SK-N-SH (cell line): Measurements from ENCODE around the gene CAMSAP1. TPM values are rescaled to one million over a fixed set of nuclear protein-coding genes. Genes with fewer than 3 reads are reported as not detected.

ENCODE experiments used
- CTCF ChIA-PET: fragments of 300-600, 350-600 bp; formaldehyde crosslinking; extraction: SDS; loops from one replicate; lab custom pipeline; 2021; lab: Yijun Ruan, JAX
- POLR2A ChIA-PET: fragments of 350-600 bp; sonication (Branson Sonifier 250); formaldehyde crosslinking; extraction: SDS; loops from one replicate; lab custom pipeline; 2020; ENCODE audit warnings: antibody characterized with exemption, inconsistent platforms; lab: Yijun Ruan, JAX
- DNase-seq: peaks from one replicate; pipeline ENCODE4 v3.0.0; 2012
- H2AFZ ChIP-seq: fragments of 200-600 bp; sonication (generic); 2 replicates; pipeline ENCODE4 v1.8.1; 2016; ENCODE audit warnings: antibody characterized with exemption, mild to moderate bottlenecking, low read depth
- H3F3A ChIP-seq: fragments of 200-600 bp; sonication (generic); replicated peaks from 2 replicates; pipeline ENCODE3; 2016; ENCODE audit warnings: antibody characterized with exemption, mild to moderate bottlenecking; ENCODE audit not compliant: insufficient read depth
- H3K27ac ChIP-seq, 2 experiments: fragments of 200-500 bp in 1 of 2; fragments of 200-600 bp in 1 of 2; sonication (Bioruptor generic) in 1 of 2; sonication (generic), shearing (Covaris generic) in 1 of 2; 2 replicates each; pipeline versions ENCODE4 v1.5.1 to v1.6.1; 2014 to 2016; ENCODE audit warnings: low read depth in 2 of 2, inconsistent platforms in 1 of 2, low read length in 1 of 2, mild to moderate bottlenecking in 1 of 2, mixed read lengths in 1 of 2
- H3K27me3 ChIP-seq: fragments of 200-600 bp; sonication (generic), shearing (Covaris generic); 2 replicates; pipeline ENCODE4 v1.6.1; 2016; ENCODE audit warnings: mixed run types; ENCODE audit not compliant: insufficient read depth
- H3K36me3 ChIP-seq, 2 experiments: fragments of 200-500 bp in 1 of 2; fragments of 200-600 bp in 1 of 2; sonication (Bioruptor generic) in 1 of 2; sonication (generic) in 1 of 2; replicated peaks in 1 of 2; 2 replicates each; pipeline versions ENCODE3 to v1.5.1; 2014 to 2016; ENCODE audit warnings: low read length in 1 of 2, mild to moderate bottlenecking in 1 of 2; ENCODE audit not compliant: insufficient read depth in 2 of 2, control insufficient read depth in 1 of 2
- H3K4me1 ChIP-seq, 2 experiments: fragments of 200-500 bp in 1 of 2; fragments of 200-600 bp in 1 of 2; sonication (Bioruptor generic) in 1 of 2; sonication (generic), shearing (Covaris generic) in 1 of 2; 2 replicates each; pipeline versions ENCODE4 v1.5.1 to v1.6.1; 2014 to 2016; ENCODE audit warnings: low read depth in 1 of 2, low read length in 1 of 2, mixed run types in 1 of 2; ENCODE audit not compliant: insufficient read depth in 2 of 2, control insufficient read depth in 1 of 2
- H3K4me2 ChIP-seq: fragments of 200-600 bp; sonication (generic), shearing (Covaris generic); 2 replicates; pipeline ENCODE4 v1.6.1; 2017; ENCODE audit warnings: mixed run types
- H3K4me3 ChIP-seq, 2 experiments: fragments of 200-500 bp in 1 of 2; fragments of 200-600 bp in 1 of 2; sonication (Bioruptor generic) in 1 of 2; sonication (generic), shearing (Covaris generic) in 1 of 2; 2 replicates each; pipeline versions ENCODE4 v1.5.1 to v1.8.1; 2014 to 2016; ENCODE audit warnings: low read depth in 2 of 2, inconsistent platforms in 1 of 2, low read length in 1 of 2, mild to moderate bottlenecking in 1 of 2, mixed read lengths in 1 of 2, moderate library complexity in 1 of 2
- H3K79me2 ChIP-seq: fragments of 200-600 bp; sonication (generic); 2 replicates; pipeline ENCODE4 v1.8.1; 2017; ENCODE audit warnings: mild to moderate bottlenecking; ENCODE audit not compliant: insufficient read depth
- H3K9ac ChIP-seq: fragments of 200-600 bp; sonication (generic); 2 replicates; pipeline ENCODE4 v1.6.1; 2017; ENCODE audit warnings: mixed run types
- H3K9me2 ChIP-seq: fragments of 200-600 bp; sonication (generic); 2 replicates; pipeline ENCODE4 v1.6.1; 2017; ENCODE audit warnings: mixed run types
- H3K9me3 ChIP-seq: fragments of 200-600 bp; sonication (generic); 2 replicates; pipeline ENCODE4 v1.6.1; 2017; ENCODE audit warnings: mixed run types, mild to moderate bottlenecking, moderate library complexity
- H4K20me1 ChIP-seq: fragments of 200-600 bp; sonication (generic); 2 replicates; pipeline ENCODE4 v1.6.1; 2017; ENCODE audit warnings: mild to moderate bottlenecking, mixed run types; ENCODE audit not compliant: insufficient read depth
- CHD2 ChIP-seq: fragments of 150-350 bp; IDR thresholded peaks from 2 replicates; pipeline ENCODE4 v1.6.1; 2018; ENCODE audit warnings: low read length; ENCODE audit not compliant: partially characterized antibody
- CTCF ChIP-seq: fragments of 200-600 bp; sonication (generic); IDR thresholded peaks from 2 replicates; pipeline ENCODE4 v1.6.1; 2017; ENCODE audit warnings: antibody characterized with exemption, mild to moderate bottlenecking, moderate library complexity
- ELF1 ChIP-seq: IDR thresholded peaks from 2 replicates; pipeline ENCODE4 v1.4.0; 2012
- FOSL2 ChIP-seq: IDR thresholded peaks from 2 replicates; pipeline ENCODE4 v1.4.0; 2012; ENCODE audit warnings: low read depth, mild to moderate bottlenecking, moderate library complexity, borderline replicate concordance
- GABPA ChIP-seq: IDR thresholded peaks from 2 replicates; pipeline ENCODE4 v1.4.0; 2012; ENCODE audit warnings: low read depth, mild to moderate bottlenecking
- IRF3 ChIP-seq: fragments of 150-350 bp; IDR thresholded peaks from 2 replicates; pipeline ENCODE4 v1.6.1; 2016; ENCODE audit warnings: mild to moderate bottlenecking, low read depth, low read length
- JUND ChIP-seq: IDR thresholded peaks from 2 replicates; pipeline ENCODE4 v1.4.0; 2012
- NRF1 ChIP-seq: IDR thresholded peaks from 2 replicates; pipeline ENCODE4 v1.6.1; 2012; ENCODE audit warnings: low read depth, mild to moderate bottlenecking, low read length
- PBX3 ChIP-seq: IDR thresholded peaks from 2 replicates; pipeline ENCODE4; 2012
- RAD21 ChIP-seq: IDR thresholded peaks from 2 replicates; pipeline ENCODE4 v1.6.1; 2012; ENCODE audit warnings: mild to moderate bottlenecking, low read length
- RCOR1 ChIP-seq: fragments of 150-350 bp; IDR thresholded peaks from 2 replicates; pipeline ENCODE4 v1.6.1; 2017; ENCODE audit warnings: antibody characterized with exemption, low read length
- REST ChIP-seq: IDR thresholded peaks from 2 replicates; pipeline ENCODE4 v1.6.1; 2012; ENCODE audit warnings: mild to moderate bottlenecking, low read depth, low read length, moderate library complexity
- RFX5 ChIP-seq: IDR thresholded peaks from 2 replicates; pipeline ENCODE4 v1.6.1; 2012; ENCODE audit warnings: mild to moderate bottlenecking, improper control_type of control experiment, low read length
- RXRA ChIP-seq: IDR thresholded peaks from 2 replicates; pipeline ENCODE4 v1.4.0; 2012; ENCODE audit warnings: low read depth, mild to moderate bottlenecking, borderline replicate concordance
- TAF1 ChIP-seq: IDR thresholded peaks from 2 replicates; pipeline ENCODE4 v1.6.1; 2012; ENCODE audit warnings: low read depth, mild to moderate bottlenecking, low read length, moderate library complexity, borderline replicate concordance
- TEAD4 ChIP-seq: IDR thresholded peaks from 2 replicates; pipeline ENCODE4 v1.4.0; 2012; ENCODE audit warnings: mild to moderate bottlenecking, borderline replicate concordance; ENCODE audit not compliant: insufficient read depth
- USF1 ChIP-seq: IDR thresholded peaks from 2 replicates; pipeline ENCODE4 v1.4.0; 2012; ENCODE audit warnings: low read depth, borderline replicate concordance
- YY1 ChIP-seq: IDR thresholded peaks from 2 replicates; pipeline ENCODE4 v1.4.0; 2012; ENCODE audit warnings: low read depth, mild to moderate bottlenecking
- ZBTB33 ChIP-seq: IDR thresholded peaks from 2 replicates; pipeline ENCODE4 v1.4.0; 2012; ENCODE audit warnings: low read depth, borderline replicate concordance
- WGBS: methylation state at CpG from one replicate; pipeline ENCODE4 v1.1.6; 2017; ENCODE audit warnings: low lambda C conversion rate; 5-methylcytosine and 5-hydroxymethylcytosine counted together
- polyA plus RNA-seq, 3 experiments: library from polyadenylated mRNA; depleted of rRNA; stranded (reverse); fragments of >200 nt; gene quantifications; 2 replicates each; pipeline ENCODE4 v1.2.3, GENCODE V29; 2012

Gene CAMSAP1
- polyA plus RNA-seq, 1 of the 3 experiments (the other 2 are of a cell fraction), result 8.9 TPM

- POLR2A ChIA-PET, result no interaction called here
- peaks cover 87% of the 10 kb centered on the region for H4K20me1 ChIP-seq
- no peaks in the 10 kb centered on the region for H3K27me3 ChIP-seq
- H3K36me3 ChIP-seq, result peaks cover 3 to 8% of the 10 kb centered on the region in 2 experiments
- no peak for DNase-seq
- H3K4me2 ChIP-seq, result no peak overlapping the region
- H3K79me2 ChIP-seq, result peaks cover 92% of the 10 kb centered on the region
- H3K9me2 ChIP-seq, result no peaks in the 10 kb centered on the region
- H3K27ac ChIP-seq, result no peak overlapping the region
- no peaks in the 10 kb centered on the region for H3K9me3 ChIP-seq
- no peak overlapping the region for H3K4me3 ChIP-seq
- H2AFZ ChIP-seq, result no peak overlapping the region
- H3K4me1 ChIP-seq, result peaks cover 0 to 20% of the 10 kb centered on the region in 2 experiments; a peak in 3 of 4 replicates
- no peak overlapping the region for H3K9ac ChIP-seq
- WGBS, result 98% methylated on average over 6 of the region's 6 CpGs
- no peak for TF ChIP-seq TAF1
- no peak for TF ChIP-seq FOSL2
- TF ChIP-seq PBX3, result no peak
- TF ChIP-seq CHD2, result no peak
- no peak for TF ChIP-seq RFX5
- TF ChIP-seq USF1, result no peak
- no peak for TF ChIP-seq GABPA
- TF ChIP-seq ELF1, result no peak
- TF ChIP-seq TEAD4, result no peak
- no peak for TF ChIP-seq ZBTB33
- no peak for TF ChIP-seq CTCF
- no peak for TF ChIP-seq RCOR1
- TF ChIP-seq REST, result no peak
- no peak for TF ChIP-seq RXRA
- TF ChIP-seq NRF1, result no peak
- TF ChIP-seq JUND, result no peak
- no peak for TF ChIP-seq IRF3
- TF ChIP-seq RAD21, result no peak
- TF ChIP-seq YY1, result no peak
- CTCF ChIA-PET, result interaction anchor here (0.8 kb wide), 1 partner anchor 246 kb away, joined by 3 read pairs; no protein-coding TSS in a partner anchor
- no peaks in the 10 kb centered on the region for H3F3A ChIP-seq
These were observed 30.4 kb downstream of the CAMSAP1 start for GRCh38 chr9:135876936-135877335.
